Neuronal stem cell (in vitro differentiated cells): Measurements from ENCODE around the gene SDCCAG8.

Source experiments
- DNase-seq: peaks from one replicate; pipeline ENCODE4 v3.0.0-alpha.2; 2013; ENCODE audit warnings: low spot score
- H2AFZ ChIP-seq: one replicate; pipeline ENCODE4 v1.6.1; 2013; ENCODE audit warnings: mild to moderate bottlenecking, low read length, inconsistent platforms
- H2AK5ac ChIP-seq: 2 replicates; pipeline ENCODE4 v1.6.1; 2013; ENCODE audit warnings: low read depth, mild to moderate bottlenecking, inconsistent platforms, low read length, moderate library complexity, mixed read lengths
- H2BK120ac ChIP-seq: 2 replicates; pipeline ENCODE4 v1.6.1; 2013; ENCODE audit warnings: low read depth, mild to moderate bottlenecking, inconsistent platforms, low read length, moderate library complexity, mixed read lengths
- H2BK12ac ChIP-seq: one replicate; pipeline ENCODE4 v1.6.1; 2013; ENCODE audit warnings: low read length, inconsistent platforms
- H2BK15ac ChIP-seq: 2 replicates; pipeline ENCODE4 v1.6.1; 2013; ENCODE audit warnings: mild to moderate bottlenecking, low read length, inconsistent platforms, mixed read lengths
- H2BK5ac ChIP-seq: one replicate; pipeline ENCODE4 v1.6.1; 2013; ENCODE audit warnings: inconsistent platforms, mild to moderate bottlenecking, low read length, moderate library complexity
- H3K14ac ChIP-seq: one replicate; pipeline ENCODE4 v1.6.1; 2013; ENCODE audit warnings: low read length, inconsistent platforms
- H3K18ac ChIP-seq: 2 replicates; pipeline ENCODE4 v1.6.1; 2013; ENCODE audit warnings: low read length, inconsistent platforms
- H3K23ac ChIP-seq: 2 replicates; pipeline ENCODE4 v1.6.1; 2013; ENCODE audit warnings: low read depth, mild to moderate bottlenecking, mixed read lengths, low read length, inconsistent platforms; ENCODE audit not compliant: poor library complexity
- H3K27ac ChIP-seq: replicated peaks from 3 replicates; pipeline ENCODE4 v1.5.1; 2013; ENCODE audit warnings: low read length, inconsistent platforms
- H3K27me3 ChIP-seq, 3 experiments: 2 replicates each; pipeline ENCODE4 v1.6.1; 2013; ENCODE audit warnings: low read length in 3 of 3, mild to moderate bottlenecking in 2 of 3, inconsistent platforms in 1 of 3, low read depth in 1 of 3, mixed read lengths in 1 of 3, moderate library complexity in 1 of 3; ENCODE audit not compliant: control insufficient read depth in 3 of 3, insufficient read depth in 3 of 3
- H3K36me3 ChIP-seq, 2 donors: replicated peaks in 1 of 2; 2 replicates each; pipeline ENCODE4 v1.6.1; 2013; ENCODE audit warnings: low read length in 2 of 2; ENCODE audit not compliant: control insufficient read depth in 2 of 2, insufficient read depth in 2 of 2
- H3K4ac ChIP-seq: 2 replicates; pipeline ENCODE4 v1.6.1; 2013; ENCODE audit warnings: inconsistent platforms, mild to moderate bottlenecking, low read length, moderate library complexity
- H3K4me1 ChIP-seq, 2 donors: 1 replicate in 1 of 2; 2 replicates in 1 of 2; pipeline ENCODE4 v1.6.1; 2013; ENCODE audit warnings: low read length in 2 of 2, low read depth in 1 of 2; ENCODE audit not compliant: control insufficient read depth in 2 of 2, insufficient read depth in 1 of 2
- H3K4me2 ChIP-seq: one replicate; pipeline ENCODE4 v1.6.1; 2013; ENCODE audit warnings: mild to moderate bottlenecking, low read length, inconsistent platforms; ENCODE audit not compliant: insufficient read depth, poor library complexity, severe bottlenecking
- H3K4me3 ChIP-seq, 2 donors: 2 replicates each; pipeline ENCODE4 v1.5.1; 2013; ENCODE audit warnings: low read length in 2 of 2, mild to moderate bottlenecking in 2 of 2, inconsistent platforms in 1 of 2, moderate library complexity in 1 of 2
- H3K79me1 ChIP-seq: one replicate; pipeline ENCODE4 v1.6.1; 2013; ENCODE audit warnings: low read depth, mild to moderate bottlenecking, inconsistent platforms, low read length, moderate library complexity
- H3K9ac ChIP-seq: one replicate; pipeline ENCODE4 v1.6.1; 2013; ENCODE audit warnings: mild to moderate bottlenecking, low read depth, low read length, inconsistent platforms; ENCODE audit not compliant: poor library complexity
- H3K9me3 ChIP-seq, 2 donors: replicated peaks in 1 of 2; 2 replicates each; pipeline versions ENCODE3 to v1.6.1; 2013; ENCODE audit warnings: low read length in 2 of 2, mild to moderate bottlenecking in 2 of 2, inconsistent platforms in 1 of 2, low read depth in 1 of 2, mixed read lengths in 1 of 2, moderate library complexity in 1 of 2; ENCODE audit not compliant: control insufficient read depth in 2 of 2, insufficient read depth in 1 of 2
- H4K8ac ChIP-seq: one replicate; pipeline ENCODE4 v1.6.1; 2013; ENCODE audit warnings: low read depth, mild to moderate bottlenecking, inconsistent platforms, low read length, moderate library complexity
- H4K91ac ChIP-seq: one replicate; pipeline ENCODE4 v1.6.1; 2013; ENCODE audit warnings: low read length, low read depth, mild to moderate bottlenecking, inconsistent platforms; ENCODE audit not compliant: poor library complexity
- WGBS, 2 donors: extraction: QIAGEN DNeasy Blood & Tissue Kit; methylation state at CpG; one replicate each; pipeline ENCODE4 v1.1.7; 2013; ENCODE audit warnings: missing lambda C conversion rate in 2 of 2, mixed read lengths in 1 of 2; ENCODE audit not compliant: insufficient read length in 2 of 2, insufficient replicate concordance in 1 of 2; ENCODE audit errors: extremely low coverage in 2 of 2; 5-methylcytosine and 5-hydroxymethylcytosine counted together

Gene SDCCAG8

DNA sequence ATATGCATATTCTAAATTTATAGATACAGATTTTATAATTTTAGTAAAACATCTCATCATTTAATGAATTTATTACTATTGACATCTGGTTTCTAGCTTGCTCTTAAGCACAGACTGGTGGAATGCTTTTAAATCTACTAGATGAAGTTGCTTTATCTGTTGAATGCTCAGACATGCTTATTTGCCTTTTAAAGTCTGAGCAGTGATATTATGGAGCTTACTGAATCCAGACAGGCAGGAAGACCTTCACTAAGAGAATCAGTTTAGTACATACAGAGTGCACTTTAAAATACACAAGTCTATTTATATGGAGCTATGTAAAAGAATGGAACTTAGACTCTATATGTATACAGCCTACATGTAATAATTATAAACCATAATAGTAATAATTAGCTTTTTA is 16.6 kb downstream of the SDCCAG8 start:
- H3K4ac ChIP-seq = no peak overlapping the region
- H3K4me3 ChIP-seq = no peak overlapping the region

DNA sequence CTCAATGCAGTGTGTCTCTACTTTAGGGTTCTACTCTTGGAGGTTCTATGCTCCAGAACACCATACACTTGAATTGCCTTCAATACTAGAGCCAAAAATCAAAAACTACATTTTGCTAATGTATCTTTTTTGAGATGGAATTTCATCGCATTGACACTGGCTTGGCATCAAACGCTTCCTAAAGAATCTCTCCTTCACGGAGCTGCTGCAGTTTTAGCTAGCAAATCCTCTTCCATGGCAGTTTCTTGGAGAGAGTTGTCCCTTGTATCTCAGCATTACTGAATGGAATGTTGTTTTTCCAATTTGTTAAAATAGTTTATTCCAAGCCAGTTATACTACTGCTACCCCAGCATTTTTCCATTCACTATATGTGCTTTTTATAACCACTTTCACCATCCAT is 17.7 kb downstream of the SDCCAG8 start:
- Histone ChIP-seq H2AFZ (no peak overlapping the region), H3K27ac (no peak overlapping the region), H2BK15ac (no peak overlapping the region), H3K23ac (no peak overlapping the region), H3K27me3 (no peaks in the 10 kb centered on the region), H3K9me3 (peaks cover 0 to 3% of the 10 kb centered on the region in 2 donors), H2AK5ac (no peak overlapping the region), H4K8ac (no peak overlapping the region), H4K91ac (no peak overlapping the region), H3K4ac (no peak overlapping the region), H3K4me1 (peaks cover 0 to 5% of the 10 kb centered on the region in 2 donors), H3K14ac (no peak overlapping the region), H3K36me3 (peaks cover 0 to 47% of the 10 kb centered on the region in 2 donors), H3K18ac (no peak overlapping the region), H3K4me3 (no peak overlapping the region), H3K4me2 (no peak overlapping the region), H2BK12ac (no peak overlapping the region), H3K79me1 (no peaks in the 10 kb centered on the region), H2BK5ac (no peak overlapping the region), H3K9ac (no peak overlapping the region), H2BK120ac (no peak overlapping the region)
- WGBS, 2 donors = no CpG with 5 or more reads among the region's 3 CpGs
- DNase-seq = no peak

More for the DNA sequence above, 16.6 kb downstream of the SDCCAG8 start:
- H4K8ac ChIP-seq = no peak overlapping the region
- no peaks in the 10 kb centered on the region for H3K27me3 ChIP-seq
- peaks cover 0 to 5% of the 10 kb centered on the region in 2 donors for H3K4me1 ChIP-seq
- no peak overlapping the region for H3K27ac ChIP-seq
- no peak overlapping the region for H2AK5ac ChIP-seq
- H4K91ac ChIP-seq = no peak overlapping the region
- no peak overlapping the region for H3K18ac ChIP-seq
- no peak for DNase-seq
- no peak overlapping the region for H2BK15ac ChIP-seq
- no peak overlapping the region for H3K4me2 ChIP-seq
- no peak overlapping the region for H2BK120ac ChIP-seq
- H2BK5ac ChIP-seq = no peak overlapping the region
- no peak overlapping the region for H2BK12ac ChIP-seq
- H3K79me1 ChIP-seq = no peaks in the 10 kb centered on the region
- H3K9me3 ChIP-seq = peaks cover 0 to 3% of the 10 kb centered on the region in 2 donors
- no peak overlapping the region for H3K9ac ChIP-seq
- no peak overlapping the region for H3K23ac ChIP-seq
- peaks cover 0 to 47% of the 10 kb centered on the region in 2 donors for H3K36me3 ChIP-seq
- no peak overlapping the region for H2AFZ ChIP-seq
- no peak overlapping the region for H3K14ac ChIP-seq

DNA sequence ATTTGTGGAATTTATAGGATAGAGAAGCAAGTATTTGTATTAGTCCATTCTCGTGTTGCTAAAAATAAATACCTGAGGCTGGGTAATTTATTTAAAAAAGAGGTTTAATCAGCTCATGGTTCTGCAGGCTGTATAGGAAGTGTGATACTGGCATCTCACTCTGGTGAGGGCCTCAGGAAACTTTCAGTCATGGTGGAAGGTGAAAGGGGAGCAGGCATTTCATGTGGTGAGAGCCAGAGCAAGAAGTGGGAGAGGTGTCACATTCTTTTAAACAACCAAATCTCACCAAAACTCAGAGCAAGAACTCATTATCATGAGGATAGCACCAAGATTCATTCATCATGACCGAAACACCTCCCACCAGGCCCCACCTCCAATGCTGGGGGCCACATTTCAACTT is 18.1 kb downstream of the SDCCAG8 start:
- DNase-seq = no peak
- Histone ChIP-seq H2AK5ac (no peak overlapping the region), H2AFZ (no peak overlapping the region), H3K23ac (no peak overlapping the region), H3K27ac (no peak overlapping the region), H2BK15ac (no peak overlapping the region), H3K4ac (no peak overlapping the region), H3K4me1 (peaks cover 0 to 3% of the 10 kb centered on the region in 2 donors), H4K8ac (no peak overlapping the region), H3K36me3 (peaks cover 0 to 47% of the 10 kb centered on the region in 2 donors), H3K18ac (no peak overlapping the region), H3K9me3 (peaks cover 0 to 3% of the 10 kb centered on the region in 2 donors), H3K4me2 (no peak overlapping the region), H4K91ac (no peak overlapping the region), H3K27me3 (no peaks in the 10 kb centered on the region), H2BK5ac (no peak overlapping the region), H3K79me1 (no peaks in the 10 kb centered on the region), H3K9ac (no peak overlapping the region), H3K14ac (no peak overlapping the region), H2BK12ac (no peak overlapping the region), H2BK120ac (no peak overlapping the region), H3K4me3 (no peak overlapping the region)
- no CpG with 5 or more reads among the region's 2 CpGs for WGBS, 2 donors

DNA sequence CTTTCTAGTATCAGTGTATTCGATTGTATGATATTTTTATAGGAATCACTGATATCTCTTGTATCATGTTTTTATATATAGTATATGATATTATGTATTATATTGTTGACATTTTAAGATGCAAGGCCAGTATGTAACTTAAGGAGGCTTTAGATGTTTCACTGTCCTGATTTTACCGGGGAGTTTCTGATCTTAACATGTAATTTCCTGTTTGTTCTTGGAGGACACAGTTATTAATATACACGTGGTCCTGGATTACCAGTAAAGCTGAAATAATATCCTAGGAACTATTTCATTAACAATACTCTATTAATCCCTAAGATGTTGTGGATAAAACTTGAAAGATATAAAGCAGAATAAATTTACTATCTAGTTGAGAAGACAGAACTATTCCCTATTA is 19.5 kb downstream of the SDCCAG8 start:
- Histone ChIP-seq H2BK120ac (no peak overlapping the region), H3K14ac (no peak overlapping the region), H3K79me1 (no peaks in the 10 kb centered on the region), H3K9me3 (peaks cover 0 to 3% of the 10 kb centered on the region in 2 donors), H3K18ac (no peak overlapping the region), H3K9ac (no peak overlapping the region), H4K8ac (no peak overlapping the region), H3K36me3 (peaks cover 0 to 47% of the 10 kb centered on the region in 2 donors), H2BK15ac (no peak overlapping the region), H2AFZ (no peak overlapping the region), H2BK12ac (no peak overlapping the region), H2AK5ac (no peak overlapping the region), H3K4me3 (no peak overlapping the region), H4K91ac (no peak overlapping the region), H3K27ac (no peak overlapping the region), H3K4me2 (no peak overlapping the region), H3K23ac (no peak overlapping the region), H2BK5ac (no peak overlapping the region), H3K27me3 (no peaks in the 10 kb centered on the region), H3K4me1 (no peaks in the 10 kb centered on the region), H3K4ac (no peak overlapping the region)
- whole genome bisulfite sequencing, 2 donors = no CpG with 5 or more reads among the region's 3 CpGs
- no peak for DNase-seq
